Measurements from ENCODE around the gene CDK11A. TPM values are rescaled to one million over a fixed set of nuclear protein-coding genes. Genes with fewer than 3 reads are reported as not detected.

CDK11A gene
- total and polyA plus RNA-seq, 2 donors (not counting 3 experiments of a cell fraction or from before 2014, with no cell fraction given), result 30.7 to 50.4 TPM

DNA sequence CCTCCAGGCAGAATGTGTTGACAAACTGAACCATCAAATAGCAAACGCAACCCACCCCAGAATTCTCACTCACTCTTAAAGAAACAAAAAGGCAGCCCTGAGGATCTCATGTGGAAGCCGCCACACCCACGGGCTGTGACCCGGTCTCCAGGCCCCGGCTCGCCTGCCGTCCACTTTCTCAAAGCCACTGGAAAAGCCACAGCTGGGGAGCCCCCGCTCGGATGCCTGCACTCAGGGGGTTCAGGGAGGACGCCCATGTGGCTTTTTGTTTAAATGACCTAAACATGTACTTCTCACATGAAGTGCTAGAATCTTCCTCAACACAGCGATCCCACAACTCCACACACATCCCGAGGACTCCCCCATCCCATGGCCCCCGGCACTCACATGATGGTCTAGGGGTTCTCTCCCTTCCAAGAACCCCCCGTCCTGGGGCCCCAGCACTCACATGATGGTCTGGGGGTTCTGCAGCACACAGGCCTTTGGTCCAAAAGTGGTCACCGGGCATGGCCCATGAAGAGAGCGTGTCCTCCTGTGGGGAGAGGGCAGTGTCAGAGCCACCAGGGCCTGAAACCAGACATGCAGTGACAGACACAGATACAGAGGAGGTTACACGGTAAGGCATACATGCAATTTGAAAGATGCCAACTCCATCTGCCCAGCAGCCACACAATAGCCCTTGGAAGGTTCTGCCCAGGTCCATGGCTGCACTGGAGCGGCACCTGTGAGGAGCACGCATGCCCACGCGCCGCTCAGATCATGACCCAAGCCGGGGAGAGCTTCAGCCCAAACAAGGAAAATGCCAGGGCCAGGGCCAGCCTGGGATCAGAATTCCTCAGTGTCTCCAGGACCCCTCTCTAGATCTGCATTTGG lies 37.6 kb upstream of the CDK11A start:
- no peak for FAIRE-seq
- intact Hi-C loops (cut with micrococcal nuclease), result no loop called here
- POLR2A ChIA-PET, result no interaction called here

DNA sequence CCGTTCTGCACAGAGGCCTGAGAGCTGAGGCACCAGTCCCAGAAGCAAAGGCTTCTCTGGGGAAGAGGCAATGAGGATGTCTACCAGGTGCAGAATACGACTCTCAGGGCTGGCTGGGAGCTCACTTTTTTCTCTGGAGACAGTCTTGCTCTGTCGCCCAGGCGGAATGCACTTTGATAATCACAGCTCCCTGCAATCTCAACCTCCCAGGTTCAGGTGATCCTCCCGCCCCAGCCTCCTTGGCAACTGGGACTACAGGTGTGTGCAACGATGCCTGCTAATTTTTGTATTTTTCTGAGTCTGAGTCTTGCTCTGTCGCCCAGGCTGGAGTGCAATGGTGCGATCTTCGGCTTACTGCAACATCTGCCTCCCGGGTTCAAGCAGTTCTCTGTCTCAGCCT lies 36.6 kb upstream of the CDK11A start:
- dilution Hi-C loops (cut with MboI; ENCODE audit: extremely low pct_ligation_motif_present, low sequenced_read_pairs) (no loop called here), intact Hi-C loops (cut with micrococcal nuclease) (no loop called here)
- Histone ChIP-seq H3K4me1 (ENCODE audit: control insufficient read depth, extremely low read depth, insufficient read depth, low read length) (no peaks in the 10 kb centered on the region), H3K79me2 (ENCODE audit: control insufficient read depth, insufficient read depth, low read length) (peaks cover 12% of the 10 kb centered on the region), H3K9me1 (replicated peaks; ENCODE audit: control insufficient read depth, extremely low read depth, insufficient read depth, low read length) (no peaks in the 10 kb centered on the region), H3K27ac (ENCODE audit: insufficient read depth, low read depth, low read length) (no peak overlapping the region), H3K27me3 (ENCODE audit: control insufficient read depth in 2 of 2, insufficient read depth in 2 of 2, low read length in 2 of 2) (no peaks in the 10 kb centered on the region), H3K9ac (replicated peaks; ENCODE audit: extremely low read depth, insufficient read depth, low read length) (no peak overlapping the region), H3K4me3 (replicated peaks in 1 of 3; ENCODE audit: insufficient read depth in 1 of 3, low read depth in 1 of 3, low read length in 3 of 3) (no peak overlapping the region), H3K4me2 (ENCODE audit: insufficient read depth, low read length) (no peak overlapping the region), H2AFZ (ENCODE audit: low read depth, low read length) (no peak overlapping the region), H3K36me3 (ENCODE audit: control insufficient read depth in 2 of 2, extremely low read depth in 1 of 2, insufficient read depth in 2 of 2, low read length in 2 of 2) (peaks cover 2 to 42% of the 10 kb centered on the region in 2 experiments), H3K9me3 (replicated peaks; ENCODE audit: control insufficient read depth, insufficient read depth, low read length) (no peaks in the 10 kb centered on the region), H4K20me1 (replicated peaks; ENCODE audit: control insufficient read depth, extremely low read depth, insufficient read depth, low read length) (no peaks in the 10 kb centered on the region)
- FAIRE-seq, result peak; percentile 68
- POLR2A ChIA-PET, result no interaction called here
- no TSS peak for BruUV-seq (replicated peaks)
- no peak for DNase-seq (ENCODE audit: low read depth, low spot score)
- CTCF ChIA-PET, result no interaction called here
- TF ChIP-seq GATA2 (IDR thresholded peaks at IDR 0.05; ENCODE audit: insufficient read depth, insufficient read length, low read depth, low read length) (no peak), POLR2A (IDR thresholded peaks at IDR 0.05; ENCODE audit: low read depth, low read length) (no peak), EZH2 (IDR thresholded peaks at IDR 0.05; ENCODE audit: borderline replicate concordance, low read depth, low read length, severe bottlenecking) (no peak), FOS (IDR thresholded peaks at IDR 0.05; ENCODE audit: borderline replicate concordance, insufficient read depth, low read length) (no peak), JUN (IDR thresholded peaks at IDR 0.05; ENCODE audit: borderline replicate concordance, insufficient read depth, insufficient read length, low read depth) (no peak), POLR2AphosphoS5 (IDR thresholded peaks at IDR 0.05; ENCODE audit: insufficient read depth, low read depth, low read length) (no peak), MYC (IDR thresholded peaks at IDR 0.05; ENCODE audit: low read depth, low read length) (no peak)
- TF ChIP-seq, protein P1, sequence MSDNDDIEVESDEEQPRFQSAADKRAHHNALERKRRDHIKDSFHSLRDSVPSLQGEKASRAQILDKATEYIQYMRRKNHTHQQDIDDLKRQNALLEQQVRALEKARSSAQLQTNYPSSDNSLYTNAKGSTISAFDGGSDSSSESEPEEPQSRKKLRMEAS (IDR thresholded peaks at IDR 0.05; ENCODE audit: insufficient read depth, insufficient read length), result no peak
- TF ChIP-seq, protein P2, sequence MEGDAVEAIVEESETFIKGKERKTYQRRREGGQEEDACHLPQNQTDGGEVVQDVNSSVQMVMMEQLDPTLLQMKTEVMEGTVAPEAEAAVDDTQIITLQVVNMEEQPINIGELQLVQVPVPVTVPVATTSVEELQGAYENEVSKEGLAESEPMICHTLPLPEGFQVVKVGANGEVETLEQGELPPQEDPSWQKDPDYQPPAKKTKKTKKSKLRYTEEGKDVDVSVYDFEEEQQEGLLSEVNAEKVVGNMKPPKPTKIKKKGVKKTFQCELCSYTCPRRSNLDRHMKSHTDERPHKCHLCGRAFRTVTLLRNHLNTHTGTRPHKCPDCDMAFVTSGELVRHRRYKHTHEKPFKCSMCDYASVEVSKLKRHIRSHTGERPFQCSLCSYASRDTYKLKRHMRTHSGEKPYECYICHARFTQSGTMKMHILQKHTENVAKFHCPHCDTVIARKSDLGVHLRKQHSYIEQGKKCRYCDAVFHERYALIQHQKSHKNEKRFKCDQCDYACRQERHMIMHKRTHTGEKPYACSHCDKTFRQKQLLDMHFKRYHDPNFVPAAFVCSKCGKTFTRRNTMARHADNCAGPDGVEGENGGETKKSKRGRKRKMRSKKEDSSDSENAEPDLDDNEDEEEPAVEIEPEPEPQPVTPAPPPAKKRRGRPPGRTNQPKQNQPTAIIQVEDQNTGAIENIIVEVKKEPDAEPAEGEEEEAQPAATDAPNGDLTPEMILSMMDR (IDR thresholded peaks at IDR 0.05; ENCODE audit: extremely low read depth in 1 of 2, insufficient read depth in 1 of 2, low read depth in 1 of 2, low read length in 2 of 2), result no peak

More for the DNA sequence above, 37.6 kb upstream of the CDK11A start:
- Histone ChIP-seq H3K4me2 (ENCODE audit: insufficient read depth, low read length) (no peak overlapping the region), H3K4me1 (ENCODE audit: control insufficient read depth, extremely low read depth, insufficient read depth, low read length) (no peaks in the 10 kb centered on the region), H4K20me1 (replicated peaks; ENCODE audit: control insufficient read depth, extremely low read depth, insufficient read depth, low read length) (no peaks in the 10 kb centered on the region), H3K9me1 (replicated peaks; ENCODE audit: control insufficient read depth, extremely low read depth, insufficient read depth, low read length) (no peaks in the 10 kb centered on the region), H3K27ac (ENCODE audit: insufficient read depth, low read depth, low read length) (no peak overlapping the region), H3K79me2 (ENCODE audit: control insufficient read depth, insufficient read depth, low read length) (peaks cover 17% of the 10 kb centered on the region), H2AFZ (ENCODE audit: low read depth, low read length) (no peak overlapping the region), H3K36me3 (ENCODE audit: control insufficient read depth in 2 of 2, extremely low read depth in 1 of 2, insufficient read depth in 2 of 2, low read length in 2 of 2) (peaks cover 0 to 35% of the 10 kb centered on the region in 2 experiments), H3K9me3 (replicated peaks; ENCODE audit: control insufficient read depth, insufficient read depth, low read length) (no peaks in the 10 kb centered on the region), H3K9ac (replicated peaks; ENCODE audit: extremely low read depth, insufficient read depth, low read length) (no peak overlapping the region), H3K27me3 (ENCODE audit: control insufficient read depth in 2 of 2, insufficient read depth in 2 of 2, low read length in 2 of 2) (no peaks in the 10 kb centered on the region), H3K4me3 (replicated peaks in 1 of 3; ENCODE audit: insufficient read depth in 1 of 3, low read depth in 1 of 3, low read length in 3 of 3) (no peak overlapping the region)
- dilution Hi-C loops (cut with MboI; ENCODE audit: extremely low pct_ligation_motif_present, low sequenced_read_pairs), result no loop called here
- CTCF ChIA-PET, result no interaction called here
- no TSS peak for BruUV-seq (replicated peaks)
- DNase-seq (ENCODE audit: low read depth, low spot score), result no peak
- no peak for TF ChIP-seq POLR2AphosphoS5 (IDR thresholded peaks at IDR 0.05; ENCODE audit: insufficient read depth, low read depth, low read length)

All from endothelial cell of umbilical vein (primary cell).